Testis (tissue), 2 donors: ENCODE measurements around the gene TMEM120A.

Experiments
- CTCF ChIP-seq, 3 experiments: fragments of 450-650 bp in 2 of 3; fragments of 200-600 bp in 1 of 3; sonication (generic) in 1 of 3; IDR thresholded peaks; one replicate each; pipeline ENCODE4 v1.5.1; 2016 to 2019; ENCODE audit warnings: antibody characterized with exemption in 3 of 3, mild to moderate bottlenecking in 2 of 3, moderate library complexity in 1 of 3
- POLR2A ChIP-seq: fragments of 450-650 bp; IDR thresholded peaks from one replicate; pipeline ENCODE4 v1.6.1; 2017; ENCODE audit warnings: antibody characterized with exemption, mild to moderate bottlenecking, moderate library complexity

GRCh38 chr7:75993689-75994387 lies 557 bp downstream of the TMEM120A start:
- TF ChIP-seq CTCF (IDR thresholded peaks at IDR 0.05) = no peak
- TF ChIP-seq POLR2A = no peak
